Measurements from ENCODE around the gene TRA2B.

Gene TRA2B

GRCh38 chr3:185949515-185949914, 11.7 kb upstream of the TRA2B start:
- DNase-seq: no peak

GRCh38 chr3:185948292-185948691, 10.5 kb upstream of the TRA2B start:
- DNase-seq: no peak

GRCh38 chr3:185943760-185944106, 5.9 kb upstream of the TRA2B start:
- no peak for DNase-seq

- peak; percentile 72 for DNase-seq
These were observed 5.3 kb upstream of the TRA2B start for GRCh38 chr3:185942907-185943759.

GRCh38 chr3:185942396-185942795, 4.6 kb upstream of the TRA2B start:
- no peak for DNase-seq

GRCh38 chr3:185940951-185941350, 3.1 kb upstream of the TRA2B start:
- no peak for DNase-seq

GRCh38 chr3:185939721-185940120, 1.9 kb upstream of the TRA2B start:
- DNase-seq: peak; percentile 26

GRCh38 chr3:185936814-185937688, 763 bp downstream of the TRA2B start:
- peak; percentile 90 for DNase-seq

GRCh38 chr3:185936273-185936629, 1.6 kb downstream of the TRA2B start:
- no peak for DNase-seq

- no peak for DNase-seq
These were observed 2.1 kb downstream of the TRA2B start for GRCh38 chr3:185935465-185936272.

- peak; percentile 30 for DNase-seq
These were observed 2.9 kb downstream of the TRA2B start for GRCh38 chr3:185934767-185935464.

GRCh38 chr3:185934174-185934557, 3.6 kb downstream of the TRA2B start:
- DNase-seq: no peak

GRCh38 chr3:185933374-185934173, 4.2 kb downstream of the TRA2B start:
- DNase-seq: no peak

GRCh38 chr3:185931777-185932612, 5.8 kb downstream of the TRA2B start:
- DNase-seq: no peak

- DNase-seq: no peak
These were observed 7.3 kb downstream of the TRA2B start for GRCh38 chr3:185930393-185931107.

GRCh38 chr3:185929192-185930151, 8.3 kb downstream of the TRA2B start:
- DNase-seq: no peak

GRCh38 chr3:185928496-185928895, 9.3 kb downstream of the TRA2B start:
- DNase-seq: no peak

- DNase-seq: no peak
These were observed 10.2 kb downstream of the TRA2B start for GRCh38 chr3:185927501-185928200.

All from fibroblast of skin of right quadriceps (primary cell).